ENCODE results near the gene LLPH.

Gene LLPH

GRCh38 chr12:66103016-66103913 lies 27.3 kb downstream of the LLPH start:
- H3K4me3 ChIP-seq (ENCODE audit: low read depth, low read length) = no peak overlapping the region
- TF ChIP-seq, protein P1, sequence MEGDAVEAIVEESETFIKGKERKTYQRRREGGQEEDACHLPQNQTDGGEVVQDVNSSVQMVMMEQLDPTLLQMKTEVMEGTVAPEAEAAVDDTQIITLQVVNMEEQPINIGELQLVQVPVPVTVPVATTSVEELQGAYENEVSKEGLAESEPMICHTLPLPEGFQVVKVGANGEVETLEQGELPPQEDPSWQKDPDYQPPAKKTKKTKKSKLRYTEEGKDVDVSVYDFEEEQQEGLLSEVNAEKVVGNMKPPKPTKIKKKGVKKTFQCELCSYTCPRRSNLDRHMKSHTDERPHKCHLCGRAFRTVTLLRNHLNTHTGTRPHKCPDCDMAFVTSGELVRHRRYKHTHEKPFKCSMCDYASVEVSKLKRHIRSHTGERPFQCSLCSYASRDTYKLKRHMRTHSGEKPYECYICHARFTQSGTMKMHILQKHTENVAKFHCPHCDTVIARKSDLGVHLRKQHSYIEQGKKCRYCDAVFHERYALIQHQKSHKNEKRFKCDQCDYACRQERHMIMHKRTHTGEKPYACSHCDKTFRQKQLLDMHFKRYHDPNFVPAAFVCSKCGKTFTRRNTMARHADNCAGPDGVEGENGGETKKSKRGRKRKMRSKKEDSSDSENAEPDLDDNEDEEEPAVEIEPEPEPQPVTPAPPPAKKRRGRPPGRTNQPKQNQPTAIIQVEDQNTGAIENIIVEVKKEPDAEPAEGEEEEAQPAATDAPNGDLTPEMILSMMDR (IDR thresholded peaks at IDR 0.05; ENCODE audit: control insufficient read depth, extremely low read depth, insufficient read depth) = peak; percentile 12; the same call in 1 of the 2 replicates
- DNase-seq (ENCODE audit: low read depth) = no peak

DNA sequence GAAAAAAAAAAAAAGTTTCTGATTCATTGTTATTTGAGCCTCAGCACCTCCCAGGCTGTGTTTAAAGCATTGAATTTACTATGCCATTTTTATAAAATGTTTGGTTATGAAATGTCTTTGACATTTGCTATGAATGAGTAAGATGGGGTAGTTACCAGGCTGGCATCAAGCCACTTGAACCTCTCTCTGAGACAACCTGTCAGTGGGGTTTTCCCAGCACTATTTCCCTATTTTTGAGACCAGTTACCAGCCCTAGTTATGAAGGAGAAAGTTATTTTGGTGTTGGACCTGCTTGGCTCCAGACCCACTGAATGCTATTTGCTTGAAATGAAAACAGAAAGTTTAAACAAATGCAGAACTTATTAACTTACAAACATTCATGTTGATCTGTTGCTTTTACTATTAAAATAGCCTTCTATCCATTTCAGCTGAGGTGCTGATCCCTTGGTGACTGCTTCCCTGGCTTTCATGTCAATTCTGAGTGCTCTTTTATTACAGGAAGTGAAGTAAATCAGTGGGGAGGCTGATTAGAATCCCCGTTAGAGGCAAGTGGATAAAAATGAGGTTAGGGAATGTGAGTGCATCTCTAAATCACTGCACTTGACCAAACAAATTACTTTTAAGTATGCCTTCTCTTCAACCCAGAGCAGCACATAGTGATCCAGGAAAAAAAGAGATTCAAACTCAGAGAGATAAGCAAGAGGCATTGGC lies 37.8 kb downstream of the LLPH start:
- TF ChIP-seq, protein P1 (IDR thresholded peaks at IDR 0.05; ENCODE audit: control insufficient read depth, extremely low read depth, insufficient read depth) = no peak
- H3K4me3 ChIP-seq (ENCODE audit: low read depth, low read length) = no peak overlapping the region
- no peak for DNase-seq (ENCODE audit: low read depth)

GRCh38 chr12:66090157-66090556 lies 40.4 kb downstream of the LLPH start:
- TF ChIP-seq, protein P1 (IDR thresholded peaks at IDR 0.05; ENCODE audit: control insufficient read depth, extremely low read depth, insufficient read depth) = no peak
- DNase-seq (ENCODE audit: low read depth) = no peak

DNA sequence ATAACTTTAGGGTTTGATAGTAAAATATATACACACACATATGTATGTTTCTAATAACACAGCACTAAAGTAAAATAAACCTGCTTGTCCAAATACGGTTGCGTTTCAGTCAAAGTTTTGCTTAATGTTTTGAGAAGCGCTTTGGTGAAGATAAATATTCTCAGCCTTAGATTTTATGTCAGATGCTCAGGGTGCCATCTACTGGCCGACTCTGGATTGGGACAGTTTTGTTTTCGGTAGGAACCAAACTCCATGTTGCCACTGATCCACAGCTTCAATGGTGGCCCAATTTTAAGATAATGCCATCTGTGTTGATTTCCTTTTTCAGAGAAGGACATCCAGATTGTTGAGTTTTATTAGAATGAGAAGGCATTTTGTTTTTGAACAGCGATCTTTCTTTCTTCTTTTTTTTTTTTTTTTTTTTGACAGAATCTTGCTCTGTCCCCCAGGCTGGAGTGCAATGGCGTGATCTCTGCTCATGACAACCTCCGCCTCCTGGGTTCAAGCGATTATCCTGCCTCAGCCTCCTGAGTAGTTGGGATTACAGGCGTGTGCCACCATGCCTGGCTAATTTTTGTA lies 43.1 kb downstream of the LLPH start:
- no peak overlapping the region for H3K4me3 ChIP-seq (ENCODE audit: low read depth, low read length)
- DNase-seq (ENCODE audit: low read depth) = peak; percentile 6
- TF ChIP-seq, protein P1 (IDR thresholded peaks at IDR 0.05; ENCODE audit: control insufficient read depth, extremely low read depth, insufficient read depth) = peak; percentile 86

More at GRCh38 chr12:66090157-66090556, 40.4 kb downstream of the LLPH start:
- H3K4me3 ChIP-seq (ENCODE audit: low read depth, low read length) = no peak overlapping the region

DNA sequence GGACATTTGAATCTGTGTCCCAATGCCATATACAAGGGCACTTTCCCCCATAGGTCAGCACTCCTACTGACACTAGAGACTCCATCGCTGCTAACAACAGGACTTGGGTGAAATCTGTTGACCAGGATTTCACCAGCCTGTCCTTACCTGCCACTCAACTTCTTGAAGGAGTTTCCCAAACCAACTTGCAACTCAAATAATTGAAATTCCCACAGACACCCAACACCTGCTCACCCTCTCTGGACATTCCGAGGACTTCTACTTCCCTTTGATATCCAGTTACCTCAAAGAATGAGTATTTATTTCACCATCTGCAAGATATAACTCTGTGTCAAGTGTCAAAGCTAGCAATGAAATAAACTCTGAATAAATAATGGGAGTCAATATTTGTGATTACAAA lies 44.6 kb downstream of the LLPH start:
- no peak for DNase-seq (ENCODE audit: low read depth)

DNA sequence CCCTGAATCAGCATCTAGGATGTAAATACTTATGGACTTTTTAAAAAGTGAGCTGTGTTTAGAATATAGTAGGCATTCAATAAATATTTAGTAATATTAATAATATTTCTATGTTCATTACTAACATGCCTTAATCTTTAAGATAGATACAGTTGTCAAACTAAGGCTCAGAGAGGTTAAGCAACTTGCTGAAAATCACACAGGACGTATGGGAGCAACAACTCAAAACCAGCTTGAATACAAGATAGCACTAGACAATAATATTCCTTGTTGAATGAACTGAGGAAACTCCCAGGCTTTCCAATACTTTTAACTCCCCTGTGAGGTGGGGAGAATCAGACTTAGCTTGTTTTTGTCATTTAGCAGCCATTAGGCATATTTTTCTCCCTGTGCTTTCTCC lies 45.3 kb downstream of the LLPH start:
- TF ChIP-seq, protein P1 (IDR thresholded peaks at IDR 0.05; ENCODE audit: control insufficient read depth, extremely low read depth, insufficient read depth) = no peak
- no peak for DNase-seq (ENCODE audit: low read depth)
- H3K4me3 ChIP-seq (ENCODE audit: low read depth, low read length) = no peak overlapping the region

More for the DNA sequence above, 44.6 kb downstream of the LLPH start:
- TF ChIP-seq, protein P1 (IDR thresholded peaks at IDR 0.05; ENCODE audit: control insufficient read depth, extremely low read depth, insufficient read depth) = no peak
- no peak overlapping the region for H3K4me3 ChIP-seq (ENCODE audit: low read depth, low read length)
